ENCODE results near the gene TGFBR1. TPM values are rescaled to one million over a fixed set of nuclear protein-coding genes. Genes with fewer than 3 reads are reported as not detected.

TGFBR1 gene
- total RNA-seq, 6 donors from 2014 or later, result 13.6 to 63.1 (median 37.9) TPM

- Histone ChIP-seq H3K4me1 (peaks cover 7 to 27% (median 17%) of the 10 kb centered on the region in 4 donors), H3K27ac (peak overlapping the region in 2 of 4 donors; percentile 63 to 69), H3K27me3 (no peaks in the 10 kb centered on the region), H3K4me3 (no peak overlapping the region), H3K9me3 (no peaks in the 10 kb centered on the region), H3K36me3 (no peaks in the 10 kb centered on the region)
- 79 to 81% methylated on average over 6 of the region's 6 CpGs for WGBS, 2 donors
- DNase-seq (no peak), ATAC-seq (ENCODE audit: low FRiP score in 2 of 2) (no peak)
- no peak for TF ChIP-seq POLR2AphosphoS5 (IDR thresholded peaks at IDR 0.05)
- TF ChIP-seq, protein P1, sequence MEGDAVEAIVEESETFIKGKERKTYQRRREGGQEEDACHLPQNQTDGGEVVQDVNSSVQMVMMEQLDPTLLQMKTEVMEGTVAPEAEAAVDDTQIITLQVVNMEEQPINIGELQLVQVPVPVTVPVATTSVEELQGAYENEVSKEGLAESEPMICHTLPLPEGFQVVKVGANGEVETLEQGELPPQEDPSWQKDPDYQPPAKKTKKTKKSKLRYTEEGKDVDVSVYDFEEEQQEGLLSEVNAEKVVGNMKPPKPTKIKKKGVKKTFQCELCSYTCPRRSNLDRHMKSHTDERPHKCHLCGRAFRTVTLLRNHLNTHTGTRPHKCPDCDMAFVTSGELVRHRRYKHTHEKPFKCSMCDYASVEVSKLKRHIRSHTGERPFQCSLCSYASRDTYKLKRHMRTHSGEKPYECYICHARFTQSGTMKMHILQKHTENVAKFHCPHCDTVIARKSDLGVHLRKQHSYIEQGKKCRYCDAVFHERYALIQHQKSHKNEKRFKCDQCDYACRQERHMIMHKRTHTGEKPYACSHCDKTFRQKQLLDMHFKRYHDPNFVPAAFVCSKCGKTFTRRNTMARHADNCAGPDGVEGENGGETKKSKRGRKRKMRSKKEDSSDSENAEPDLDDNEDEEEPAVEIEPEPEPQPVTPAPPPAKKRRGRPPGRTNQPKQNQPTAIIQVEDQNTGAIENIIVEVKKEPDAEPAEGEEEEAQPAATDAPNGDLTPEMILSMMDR (IDR thresholded peaks at IDR 0.05), result no peak
- TF ChIP-seq POLR2A (IDR thresholded peaks at IDR 0.05), result no peak
- no peak for TF ChIP-seq EP300 (IDR thresholded peaks at IDR 0.05)
Measured at GRCh38 chr9:99072040-99072394, 32.9 kb upstream of the TGFBR1 start.

GRCh38 chr9:99073347-99073746 is 31.6 kb upstream of the TGFBR1 start:
- WGBS, 2 donors, result 72 to 76% methylated on average over 2 of the region's 2 CpGs
- H3K27me3 ChIP-seq, result no peaks in the 10 kb centered on the region

GRCh38 chr9:99073985-99074901 is 30.7 kb upstream of the TGFBR1 start:
- Histone ChIP-seq H3K27me3 (no peaks in the 10 kb centered on the region), H3K36me3 (no peaks in the 10 kb centered on the region), H3K9me3 (no peaks in the 10 kb centered on the region), H3K27ac (no peak overlapping the region), H3K4me3 (no peak overlapping the region), H3K4me1 (peaks cover 0 to 27% (median 17%) of the 10 kb centered on the region in 4 donors)
- 85 to 88% methylated on average over 8 of the region's 8 CpGs for WGBS, 2 donors
- no peak for ATAC-seq (ENCODE audit: low FRiP score in 2 of 2)
- TF ChIP-seq POLR2A (IDR thresholded peaks at IDR 0.05) (no peak), EP300 (IDR thresholded peaks at IDR 0.05) (no peak), POLR2AphosphoS5 (IDR thresholded peaks at IDR 0.05) (no peak)
- TF ChIP-seq, protein P1 (IDR thresholded peaks at IDR 0.05), result no peak
- no peak for DNase-seq

More at GRCh38 chr9:99073347-99073746, 31.6 kb upstream of the TGFBR1 start:
- Histone ChIP-seq H3K9me3 (no peaks in the 10 kb centered on the region), H3K4me3 (no peak overlapping the region), H3K27ac (peak overlapping the region in 1 of 4 donors; percentile 10), H3K36me3 (no peaks in the 10 kb centered on the region), H3K4me1 (peaks cover 7 to 27% (median 18%) of the 10 kb centered on the region in 4 donors)
- ATAC-seq (ENCODE audit: low FRiP score in 2 of 2), result peak in 1 of 2 donors; percentile 26
- DNase-seq, result no peak
- no peak for TF ChIP-seq EP300 (IDR thresholded peaks at IDR 0.05)
- TF ChIP-seq, protein P1 (IDR thresholded peaks at IDR 0.05), result no peak
- TF ChIP-seq POLR2AphosphoS5 (IDR thresholded peaks at IDR 0.05), result no peak
- TF ChIP-seq POLR2A (IDR thresholded peaks at IDR 0.05), result no peak

DNA sequence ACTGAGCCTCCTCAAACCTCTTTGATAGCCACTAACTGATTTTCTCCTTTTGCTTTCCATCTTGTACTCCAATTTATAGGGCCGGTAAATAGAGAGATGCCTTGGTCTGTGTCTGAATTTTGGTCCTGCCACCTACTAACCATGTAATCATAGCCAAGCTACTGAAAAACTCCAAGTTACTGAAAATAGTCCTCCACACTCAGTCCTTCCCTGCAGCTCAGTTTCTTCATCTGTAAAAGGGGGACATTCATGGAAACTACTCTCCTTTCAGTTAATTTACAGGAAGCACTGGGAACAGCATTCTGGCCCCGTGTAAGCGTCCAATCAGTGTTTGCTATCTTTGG is 30.0 kb upstream of the TGFBR1 start:
- DNase-seq, result no peak
- peaks cover 0 to 23% (median 15%) of the 10 kb centered on the region in 4 donors for H3K4me1 ChIP-seq
- H3K9me3 ChIP-seq, result no peaks in the 10 kb centered on the region
- 84 to 88% methylated on average over 3 of the region's 3 CpGs for WGBS, 2 donors
- TF ChIP-seq EP300 (IDR thresholded peaks at IDR 0.05), result no peak
- TF ChIP-seq POLR2AphosphoS5 (IDR thresholded peaks at IDR 0.05), result no peak
- TF ChIP-seq, protein P1 (IDR thresholded peaks at IDR 0.05), result no peak
- TF ChIP-seq POLR2A (IDR thresholded peaks at IDR 0.05), result no peak
- H3K27me3 ChIP-seq, result no peaks in the 10 kb centered on the region
- no peak for ATAC-seq (ENCODE audit: low FRiP score in 2 of 2)
- no peaks in the 10 kb centered on the region for H3K36me3 ChIP-seq
- no peak overlapping the region for H3K27ac ChIP-seq
- H3K4me3 ChIP-seq, result no peak overlapping the region
